Right lobe of liver (tissue), 5 donors: ENCODE measurements around the gene RNF166. TPM values are rescaled to one million over a fixed set of nuclear protein-coding genes. Genes with fewer than 3 reads are reported as not detected.

Experiments used
- microRNA-seq, 2 donors: library from miRNA; unstranded; fragments of <30 nt; microRNA quantifications; one replicate each; pipeline ENCODE4, GENCODE V29; 2019 to 2020
- total RNA-seq, 6 experiments: library from RNA; depleted of rRNA in 2 of 6; stranded (reverse); fragments of >200 nt in 2 of 6; fragmentation: NEBNext Ultra II Directional in 3 of 6; extraction: Animal tissue kit (Norgen Biotek cat#: 25700) in 3 of 6; gene quantifications; one replicate each; pipeline versions ENCODE4 v1.1.0 to v1.2.4, GENCODE V29; 2016 to 2023
- donor health status: DM: no; HTN: no; CAD: no.
- donor health status: DM: no; HTN: no; CAD: no.
- donor health status: DM: no; HTN: yes; CAD: no.
- donor health status: DM: no; HTN: yes; CAD: no.

Gene RNF166
- total RNA-seq, 6 experiments from 2014 or later = 8.1 to 12.8 (median 10.0) TPM

Small RNA genes lying within 50 kb of the gene (microRNA-seq; reads per million reads assigned to microRNA genes)
- gene MIR4722 = 0 reads per million in 2 donors

Other genes with a start within 250 kb of the RNF166 start
- gene ZC3H18, start 136.0 kb downstream of the RNF166 start, total RNA-seq = 10 to 100 TPM in 5 of 6 experiments, 1 to 10 TPM in 1; 8.7 to 22.8 (median 16.4) TPM
- gene IL17C, start 67.8 kb downstream of the RNF166 start, total RNA-seq = not detected
- gene CYBA, start 55.4 kb downstream of the RNF166 start, total RNA-seq = 10 to 100 TPM; 22.8 to 70.0 (median 41.3) TPM
- 10 to 100 TPM; 10.2 to 57.1 (median 15.2) TPM for gene MVD, start 43.3 kb downstream of the RNF166 start, total RNA-seq
- gene SNAI3, start 19.9 kb downstream of the RNF166 start, total RNA-seq = under 1 TPM; 0.15 to 0.98 (median 0.35) TPM
- 1 to 10 TPM; 5.0 to 9.5 (median 8.2) TPM for gene CTU2, start 95 bp upstream of the RNF166 start, total RNA-seq
- gene PIEZO1, start 78.8 kb upstream of the RNF166 start, total RNA-seq = 10 to 100 TPM; 48.9 to 91.9 (median 64.4) TPM
- 1 to 10 TPM in 2 of 6 experiments, under 1 TPM in 4; 0.22 to 9.6 (median 0.42) TPM for gene CDT1, start 97.4 kb upstream of the RNF166 start, total RNA-seq
- 100 to 1,000 TPM in 2 of 6 experiments, 10 to 100 TPM in 4; 61.4 to 120 (median 74.1) TPM for gene APRT, start 105.5 kb upstream of the RNF166 start, total RNA-seq
- 10 to 100 TPM in 5 of 6 experiments, 1 to 10 TPM in 1; 9.2 to 20.6 (median 16.5) TPM for gene GALNS, start 150.5 kb upstream of the RNF166 start, total RNA-seq
- 10 to 100 TPM; 15.1 to 25.5 (median 20.1) TPM for gene TRAPPC2L, start 150.7 kb upstream of the RNF166 start, total RNA-seq
- under 1 TPM in 1 of 6 experiments, not detected in 5; 0.37 TPM for gene PABPN1L, start 160.3 kb upstream of the RNF166 start, total RNA-seq